ENCODE data around the gene WNT11. TPM values are rescaled to one million over a fixed set of nuclear protein-coding genes. Genes with fewer than 3 reads are reported as not detected.

WNT11 gene
- total and polyA plus RNA-seq, 7 donors = 4.5 to 13.0 (median 6.5) TPM

GRCh38 chr11:76214186-76214585, 7.9 kb upstream of the WNT11 start:
- no peak for TF ChIP-seq CTCF (IDR thresholded peaks at IDR 0.05)
- no peaks in the 10 kb centered on the region for H3K9me3 ChIP-seq
- intact Hi-C loops (cut with DNase I) = no loop called here
- no peak overlapping the region for H3K4me3 ChIP-seq
- DNase-seq (peak; percentile 4 to 34), ATAC-seq (no peak)
- H3K27me3 ChIP-seq (ENCODE audit: insufficient read depth in 3 of 3, low read length in 2 of 3) = no peaks in the 10 kb centered on the region
- WGBS, 3 donors = 68 to 74% (median 69%) methylated on average over 5 of the region's 5 CpGs
- H3K36me3 ChIP-seq (ENCODE audit: insufficient read depth in 1 of 2, low read depth in 1 of 2) = no peaks in the 10 kb centered on the region
- no peak overlapping the region for H3K27ac ChIP-seq
- H3K4me1 ChIP-seq = peaks cover 3% of the 10 kb centered on the region

- Histone ChIP-seq H3K36me3 (ENCODE audit: insufficient read depth in 1 of 2, low read depth in 1 of 2) (no peaks in the 10 kb centered on the region), H3K27ac (no peak overlapping the region)
- intact Hi-C loops (cut with DNase I) = no loop called here
Observed at GRCh38 chr11:76212086-76213035, 6.1 kb upstream of the WNT11 start.

GRCh38 chr11:76210931-76211851, 4.9 kb upstream of the WNT11 start:
- WGBS, 3 donors = 35 to 38% (median 37%) methylated on average over 35 of the region's 35 CpGs
- H3K9me3 ChIP-seq = no peaks in the 10 kb centered on the region
- peak overlapping the region; percentile 81 for H3K4me3 ChIP-seq
- TF ChIP-seq CTCF (IDR thresholded peaks at IDR 0.05) = no peak
- H3K4me1 ChIP-seq = peaks cover 10% of the 10 kb centered on the region
- peak overlapping the region; percentile 84 for H3K27ac ChIP-seq
- no peak for ATAC-seq
- intact Hi-C loops (cut with DNase I) = no loop called here
- DNase-seq = peak in 1 of 2 donors; percentile 19
- H3K36me3 ChIP-seq (ENCODE audit: insufficient read depth in 1 of 2, low read depth in 1 of 2) = no peaks in the 10 kb centered on the region
- no peaks in the 10 kb centered on the region for H3K27me3 ChIP-seq (ENCODE audit: insufficient read depth in 3 of 3, low read length in 2 of 3)

More at GRCh38 chr11:76212086-76213035, 6.1 kb upstream of the WNT11 start:
- no peaks in the 10 kb centered on the region for H3K9me3 ChIP-seq
- WGBS, 3 donors = 83 to 84% (median 84%) methylated on average over 7 of the region's 7 CpGs
- TF ChIP-seq CTCF (IDR thresholded peaks at IDR 0.05) = no peak
- H3K27me3 ChIP-seq (ENCODE audit: insufficient read depth in 3 of 3, low read length in 2 of 3) = no peaks in the 10 kb centered on the region
- ATAC-seq (no peak), DNase-seq (peak; percentile 10 to 45)
- no peak overlapping the region for H3K4me3 ChIP-seq
- H3K4me1 ChIP-seq = peaks cover 9% of the 10 kb centered on the region

GRCh38 chr11:76209973-76210930, 4.0 kb upstream of the WNT11 start:
- ATAC-seq (peak; percentile 12 to 36 (median 26)), DNase-seq (peak; percentile 83 to 90)
- peak overlapping the region; percentile 81 for H3K4me3 ChIP-seq
- H3K9me3 ChIP-seq = no peaks in the 10 kb centered on the region
- no peak for TF ChIP-seq CTCF (IDR thresholded peaks at IDR 0.05)
- intact Hi-C loops (cut with DNase I) = loop anchor here (2.0 to 5.0 kb wide), 6 partner anchors 25 to 472 kb away; no protein-coding TSS in a partner anchor
- 1% methylated on average over 63 to 111 of the region's 111 CpGs for WGBS, 3 donors
- H3K36me3 ChIP-seq (ENCODE audit: insufficient read depth in 1 of 2, low read depth in 1 of 2) = no peaks in the 10 kb centered on the region
- no peaks in the 10 kb centered on the region for H3K27me3 ChIP-seq (ENCODE audit: insufficient read depth in 3 of 3, low read length in 2 of 3)
- peaks cover 18% of the 10 kb centered on the region for H3K4me1 ChIP-seq
- peak overlapping the region; percentile 84 for H3K27ac ChIP-seq
